GM12891 (cell line): Measurements from ENCODE around the gene TENM4.

ENCODE experiments used
- DNase-seq: peaks from one replicate; pipeline ENCODE4 v3.0.0; 2011; ENCODE audit warnings: low spot score; ENCODE audit not compliant: insufficient read length
- FAIRE-seq: peaks from 2 replicates; lab custom pipeline; 2011; peaks lifted over from hg19 to GRCh38; lab: Jason Lieb, UNC
- PAX5 ChIP-seq: IDR thresholded peaks from 2 replicates; pipeline ENCODE4 v1.6.1; 2011; ENCODE audit warnings: low read length, moderate library complexity, mild to moderate bottlenecking; ENCODE audit not compliant: insufficient read depth, severe bottlenecking
- POLR2A ChIP-seq: IDR thresholded peaks from 2 replicates; pipeline ENCODE4 v1.6.1; 2011; ENCODE audit warnings: low read depth, low read length, control low read depth
- POLR2AphosphoS5 ChIP-seq: IDR thresholded peaks from 2 replicates; pipeline ENCODE4 v1.6.1; 2011; ENCODE audit warnings: low read depth, low read length, control low read depth
- POU2F2 ChIP-seq: IDR thresholded peaks from 2 replicates; pipeline ENCODE4 v1.6.1; 2011; ENCODE audit warnings: low read depth, mild to moderate bottlenecking, control low read depth, low read length, moderate library complexity
- SPI1 ChIP-seq: IDR thresholded peaks from 2 replicates; pipeline ENCODE4 v1.6.1; 2011; ENCODE audit warnings: low read depth, low read length, control low read depth
- TAF1 ChIP-seq: IDR thresholded peaks from 2 replicates; pipeline ENCODE4 v1.6.1; 2011; ENCODE audit warnings: low read depth, low read length, control low read depth

The TENM4 gene

GRCh38 chr11:79186669-79187068, 254.2 kb downstream of the TENM4 start:
- DNase-seq, result no peak
- TF ChIP-seq PAX5 (no peak), POU2F2 (no peak), SPI1 (no peak), POLR2AphosphoS5 (no peak)
- no peak for FAIRE-seq

- DNase-seq (no peak), FAIRE-seq (no peak)
- TF ChIP-seq TAF1 (no peak), PAX5 (no peak), SPI1 (no peak), POLR2A (no peak)
Observed at GRCh38 chr11:79185351-79185750, 255.5 kb downstream of the TENM4 start.

- no peak for DNase-seq
- TF ChIP-seq SPI1, result no peak
- no peak for TF ChIP-seq TAF1
- no peak for TF ChIP-seq POLR2AphosphoS5
- TF ChIP-seq PAX5, result no peak
- no peak for TF ChIP-seq POLR2A
- TF ChIP-seq POU2F2, result no peak
- no peak for FAIRE-seq
Observed at GRCh38 chr11:79184285-79184684, 256.5 kb downstream of the TENM4 start.

GRCh38 chr11:79182794-79183193, 258.0 kb downstream of the TENM4 start:
- no peak for TF ChIP-seq PAX5
- no peak for TF ChIP-seq SPI1
- no peak for TF ChIP-seq POLR2AphosphoS5
- TF ChIP-seq TAF1, result no peak
- TF ChIP-seq POU2F2, result no peak
- no peak for TF ChIP-seq POLR2A
- FAIRE-seq, result no peak
- DNase-seq, result no peak

- FAIRE-seq (no peak), DNase-seq (no peak)
- TF ChIP-seq SPI1 (no peak), TAF1 (no peak), PAX5 (no peak), POU2F2 (no peak), POLR2A (no peak), POLR2AphosphoS5 (no peak)
Observed at GRCh38 chr11:79179087-79179486, 261.7 kb downstream of the TENM4 start.

GRCh38 chr11:79174045-79175008, 266.5 kb downstream of the TENM4 start:
- FAIRE-seq (no peak), DNase-seq (no peak)
- TF ChIP-seq SPI1 (no peak), TAF1 (no peak), POLR2A (no peak), POU2F2 (no peak), PAX5 (no peak), POLR2AphosphoS5 (no peak)

- TF ChIP-seq POLR2A (no peak), TAF1 (no peak)
- DNase-seq (no peak), FAIRE-seq (no peak)
Observed at GRCh38 chr11:79173615-79174014, 267.2 kb downstream of the TENM4 start.

GRCh38 chr11:79170321-79170720, 270.5 kb downstream of the TENM4 start:
- FAIRE-seq (no peak), DNase-seq (no peak)
- TF ChIP-seq POLR2AphosphoS5, result no peak
- no peak for TF ChIP-seq SPI1
- TF ChIP-seq POLR2A, result no peak
- TF ChIP-seq POU2F2, result no peak
- no peak for TF ChIP-seq TAF1

- FAIRE-seq, result no peak
- DNase-seq, result no peak
Observed at GRCh38 chr11:79168530-79169110, 272.2 kb downstream of the TENM4 start.

More at GRCh38 chr11:79168530-79169110, 272.2 kb downstream of the TENM4 start:
- no peak for TF ChIP-seq POLR2A
- TF ChIP-seq POU2F2, result no peak
- no peak for TF ChIP-seq PAX5
- TF ChIP-seq TAF1, result no peak
- TF ChIP-seq SPI1, result no peak
- no peak for TF ChIP-seq POLR2AphosphoS5
